ENCODE data around the gene CHI3L2. TPM values are rescaled to one million over a fixed set of nuclear protein-coding genes. Genes with fewer than 3 reads are reported as not detected.

Gene CHI3L2
- total RNA-seq, 1 experiment from 2014 or later, result 1.4 TPM

- H3K4me1 Mint-ChIP-seq (ENCODE audit: insufficient read depth, unreplicated experiment), result peaks cover 19% of the 10 kb centered on the region
- CTCF ChIA-PET, result interaction anchor here (0.6 to 0.7 kb wide), 2 partner anchors 9 to 52 kb away, joined by 3 read pairs; no protein-coding TSS in a partner anchor
- no peak overlapping the region for H3K4me3 Mint-ChIP-seq (ENCODE audit: unreplicated experiment)
- peaks cover 5% of the 10 kb centered on the region for H3K9me3 Mint-ChIP-seq (ENCODE audit: unreplicated experiment)
- H3K27me3 Mint-ChIP-seq (ENCODE audit: insufficient read depth, unreplicated experiment), result no peaks in the 10 kb centered on the region
- H3K36me3 Mint-ChIP-seq (ENCODE audit: insufficient read depth, unreplicated experiment), result no peaks in the 10 kb centered on the region
- no TSS peak for BruUV-seq (replicated peaks)
- H3K27ac Mint-ChIP-seq (ENCODE audit: low read depth, unreplicated experiment), result no peak overlapping the region
- POLR2A ChIA-PET, result no interaction called here
- TF ChIP-seq CTCF (IDR thresholded peaks at IDR 0.05; ENCODE audit: unreplicated experiment), result no peak
- DNase-seq (ENCODE audit: unreplicated experiment), result no peak
- intact Hi-C loops (cut with micrococcal nuclease), result no loop called here
These were observed 51.6 kb downstream of the CHI3L2 start for GRCh38 chr1:111279144-111279543.

GRCh38 chr1:111280267-111280666, 52.8 kb downstream of the CHI3L2 start:
- no peak for TF ChIP-seq CTCF (IDR thresholded peaks at IDR 0.05; ENCODE audit: unreplicated experiment)
- intact Hi-C loops (cut with micrococcal nuclease), result no loop called here
- H3K27ac Mint-ChIP-seq (ENCODE audit: low read depth, unreplicated experiment), result no peak overlapping the region
- no peaks in the 10 kb centered on the region for H3K27me3 Mint-ChIP-seq (ENCODE audit: insufficient read depth, unreplicated experiment)
- peaks cover 9% of the 10 kb centered on the region for H3K4me1 Mint-ChIP-seq (ENCODE audit: insufficient read depth, unreplicated experiment)
- BruUV-seq (replicated peaks), result no TSS peak
- no peak for DNase-seq (ENCODE audit: unreplicated experiment)
- no peak overlapping the region for H3K4me3 Mint-ChIP-seq (ENCODE audit: unreplicated experiment)
- ChIA-PET POLR2A (no interaction called here), CTCF (no interaction called here)
- H3K36me3 Mint-ChIP-seq (ENCODE audit: insufficient read depth, unreplicated experiment), result no peaks in the 10 kb centered on the region
- peaks cover 5% of the 10 kb centered on the region for H3K9me3 Mint-ChIP-seq (ENCODE audit: unreplicated experiment)

- Mint-ChIP-seq H3K4me1 (ENCODE audit: insufficient read depth, unreplicated experiment) (peaks cover under 1% of the 10 kb centered on the region), H3K4me3 (ENCODE audit: unreplicated experiment) (no peak overlapping the region), H3K36me3 (ENCODE audit: insufficient read depth, unreplicated experiment) (no peaks in the 10 kb centered on the region), H3K27ac (ENCODE audit: low read depth, unreplicated experiment) (no peak overlapping the region), H3K9me3 (ENCODE audit: unreplicated experiment) (peaks cover 2% of the 10 kb centered on the region), H3K27me3 (ENCODE audit: insufficient read depth, unreplicated experiment) (no peaks in the 10 kb centered on the region)
- BruUV-seq (replicated peaks), result no TSS peak
- TF ChIP-seq CTCF (IDR thresholded peaks at IDR 0.05; ENCODE audit: unreplicated experiment), result no peak
- intact Hi-C loops (cut with micrococcal nuclease), result no loop called here
- POLR2A ChIA-PET, result no interaction called here
- peak; percentile 15 for DNase-seq (ENCODE audit: unreplicated experiment)
- CTCF ChIA-PET, result interaction anchor here (1.5 kb wide), 1 partner anchor 59 kb away, joined by 4 read pairs; no protein-coding TSS in a partner anchor
These were observed 53.9 kb downstream of the CHI3L2 start for GRCh38 chr1:111281411-111281810.

- POLR2A ChIA-PET, result no interaction called here
- Mint-ChIP-seq H3K27ac (ENCODE audit: low read depth, unreplicated experiment) (no peak overlapping the region), H3K4me1 (ENCODE audit: insufficient read depth, unreplicated experiment) (no peaks in the 10 kb centered on the region), H3K4me3 (ENCODE audit: unreplicated experiment) (no peak overlapping the region), H3K36me3 (ENCODE audit: insufficient read depth, unreplicated experiment) (no peaks in the 10 kb centered on the region), H3K9me3 (ENCODE audit: unreplicated experiment) (no peaks in the 10 kb centered on the region), H3K27me3 (ENCODE audit: insufficient read depth, unreplicated experiment) (no peaks in the 10 kb centered on the region)
- no peak for DNase-seq (ENCODE audit: unreplicated experiment)
- no TSS peak for BruUV-seq (replicated peaks)
- intact Hi-C loops (cut with micrococcal nuclease), result no loop called here
- CTCF ChIA-PET, result no interaction called here
- TF ChIP-seq CTCF (IDR thresholded peaks at IDR 0.05; ENCODE audit: unreplicated experiment), result no peak
These were observed 56.3 kb downstream of the CHI3L2 start for GRCh38 chr1:111283838-111284237.
